Iris pigment epithelial cell (primary cell): ENCODE measurements around the gene GALNT3.

ENCODE experiments used
- DNase-seq: peaks from one replicate; pipeline ENCODE4 v3.0.0-alpha.2; 2011; ENCODE audit warnings: low read depth

The GALNT3 gene

GRCh38 chr2:165793779-165794535 lies at the start of gene GALNT3:
Gene GALNT3 (minus strand): TSS chr2:165794247. CDS start chr2:165770700, 23,547 bp downstream.
- no peak for DNase-seq

GRCh38 chr2:165843351-165843750 lies 49.3 kb upstream of the GALNT3 start:
- no peak for DNase-seq

GRCh38 chr2:165840333-165840958 lies 46.4 kb upstream of the GALNT3 start:
- DNase-seq: no peak

- peak; percentile 55 for DNase-seq
Measured at GRCh38 chr2:165839610-165840009, 45.6 kb upstream of the GALNT3 start.

- DNase-seq: peak; percentile 64
Measured at GRCh38 chr2:165837122-165837521, 43.1 kb upstream of the GALNT3 start.

- DNase-seq: no peak
Measured at GRCh38 chr2:165835363-165835762, 41.3 kb upstream of the GALNT3 start.

- peak; percentile 77 for DNase-seq
Measured at GRCh38 chr2:165833156-165833555, 39.1 kb upstream of the GALNT3 start.

- peak; percentile 7 for DNase-seq
Measured at GRCh38 chr2:165827921-165828276, 33.9 kb upstream of the GALNT3 start.

GRCh38 chr2:165827016-165827920 lies 33.2 kb upstream of the GALNT3 start:
- DNase-seq: no peak

- peak; percentile 70 for DNase-seq
Measured at GRCh38 chr2:165825041-165825440, 31.0 kb upstream of the GALNT3 start.

- no peak for DNase-seq
Measured at GRCh38 chr2:165820296-165820695, 26.2 kb upstream of the GALNT3 start.

GRCh38 chr2:165818920-165819319 lies 24.9 kb upstream of the GALNT3 start:
- no peak for DNase-seq

GRCh38 chr2:165815299-165816141 lies 21.5 kb upstream of the GALNT3 start:
- DNase-seq: no peak

GRCh38 chr2:165814473-165814872 lies 20.4 kb upstream of the GALNT3 start:
- DNase-seq: no peak

- DNase-seq: no peak
Measured at GRCh38 chr2:165811592-165812370, 17.7 kb upstream of the GALNT3 start.

GRCh38 chr2:165810418-165810817 lies 16.4 kb upstream of the GALNT3 start:
- no peak for DNase-seq

- DNase-seq: no peak
Measured at GRCh38 chr2:165804719-165805118, 10.7 kb upstream of the GALNT3 start.

- DNase-seq: peak; percentile 61
Measured at GRCh38 chr2:165803123-165803760, 9.2 kb upstream of the GALNT3 start.

- no peak for DNase-seq
Measured at GRCh38 chr2:165801176-165801575, 7.1 kb upstream of the GALNT3 start.

GRCh38 chr2:165796819-165797530 lies 2.9 kb upstream of the GALNT3 start:
- no peak for DNase-seq
